ENCODE measurements around the gene IKZF5.

Gene IKZF5

DNA sequence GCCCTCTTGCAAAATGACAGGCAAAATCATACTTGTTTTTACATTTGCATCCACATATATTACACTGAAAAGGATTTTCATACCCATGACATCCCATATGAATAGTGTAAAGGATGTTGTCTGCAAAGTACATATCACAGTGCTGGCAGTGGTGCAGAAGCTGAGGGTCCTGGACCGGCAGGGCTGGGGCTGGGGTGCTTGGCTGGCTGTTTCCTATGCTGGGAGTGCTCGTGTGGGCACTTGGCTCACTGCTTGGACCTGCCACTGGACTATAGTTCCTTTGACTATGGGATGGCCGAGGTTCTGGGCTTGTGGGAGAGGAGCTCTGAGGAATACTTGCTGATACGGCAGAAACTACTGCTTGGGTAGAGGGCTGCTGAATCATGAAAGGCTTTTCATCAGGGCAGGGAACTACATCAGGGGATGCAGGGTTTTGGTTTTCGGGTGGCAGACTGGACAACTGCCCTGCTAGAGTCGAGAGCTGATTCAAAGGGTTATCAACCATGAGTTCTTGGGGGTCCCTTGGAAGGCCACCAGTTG, 14.7 kb downstream of the IKZF5 start:
- TF ChIP-seq, protein P1, sequence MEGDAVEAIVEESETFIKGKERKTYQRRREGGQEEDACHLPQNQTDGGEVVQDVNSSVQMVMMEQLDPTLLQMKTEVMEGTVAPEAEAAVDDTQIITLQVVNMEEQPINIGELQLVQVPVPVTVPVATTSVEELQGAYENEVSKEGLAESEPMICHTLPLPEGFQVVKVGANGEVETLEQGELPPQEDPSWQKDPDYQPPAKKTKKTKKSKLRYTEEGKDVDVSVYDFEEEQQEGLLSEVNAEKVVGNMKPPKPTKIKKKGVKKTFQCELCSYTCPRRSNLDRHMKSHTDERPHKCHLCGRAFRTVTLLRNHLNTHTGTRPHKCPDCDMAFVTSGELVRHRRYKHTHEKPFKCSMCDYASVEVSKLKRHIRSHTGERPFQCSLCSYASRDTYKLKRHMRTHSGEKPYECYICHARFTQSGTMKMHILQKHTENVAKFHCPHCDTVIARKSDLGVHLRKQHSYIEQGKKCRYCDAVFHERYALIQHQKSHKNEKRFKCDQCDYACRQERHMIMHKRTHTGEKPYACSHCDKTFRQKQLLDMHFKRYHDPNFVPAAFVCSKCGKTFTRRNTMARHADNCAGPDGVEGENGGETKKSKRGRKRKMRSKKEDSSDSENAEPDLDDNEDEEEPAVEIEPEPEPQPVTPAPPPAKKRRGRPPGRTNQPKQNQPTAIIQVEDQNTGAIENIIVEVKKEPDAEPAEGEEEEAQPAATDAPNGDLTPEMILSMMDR (IDR thresholded peaks at IDR 0.05; ENCODE audit: insufficient read depth, missing control alignments): no peak
- FAIRE-seq (no peak), DNase-seq (ENCODE audit: insufficient read length, low spot score) (no peak)

- TF ChIP-seq, protein P1 (IDR thresholded peaks at IDR 0.05; ENCODE audit: insufficient read depth, missing control alignments): no peak
- FAIRE-seq (no peak), DNase-seq (ENCODE audit: insufficient read length, low spot score) (no peak)
Measured at GRCh38 chr10:122992031-122992585, 16.5 kb downstream of the IKZF5 start.

- TF ChIP-seq, protein P1 (IDR thresholded peaks at IDR 0.05; ENCODE audit: insufficient read depth, missing control alignments): no peak
- no peak for FAIRE-seq
Measured at GRCh38 chr10:122990278-122990677, 18.3 kb downstream of the IKZF5 start.

GRCh38 chr10:122988501-122988900, 20.1 kb downstream of the IKZF5 start:
- FAIRE-seq: no peak
- no peak for DNase-seq (ENCODE audit: insufficient read length, low spot score)
- TF ChIP-seq, protein P1 (IDR thresholded peaks at IDR 0.05; ENCODE audit: insufficient read depth, missing control alignments): no peak

More at GRCh38 chr10:122990278-122990677, 18.3 kb downstream of the IKZF5 start:
- DNase-seq (ENCODE audit: insufficient read length, low spot score): no peak

- FAIRE-seq (no peak), DNase-seq (ENCODE audit: insufficient read length, low spot score) (no peak)
- TF ChIP-seq, protein P1 (IDR thresholded peaks at IDR 0.05; ENCODE audit: insufficient read depth, missing control alignments): no peak
Measured at GRCh38 chr10:122986335-122986734, 22.3 kb downstream of the IKZF5 start.

DNA sequence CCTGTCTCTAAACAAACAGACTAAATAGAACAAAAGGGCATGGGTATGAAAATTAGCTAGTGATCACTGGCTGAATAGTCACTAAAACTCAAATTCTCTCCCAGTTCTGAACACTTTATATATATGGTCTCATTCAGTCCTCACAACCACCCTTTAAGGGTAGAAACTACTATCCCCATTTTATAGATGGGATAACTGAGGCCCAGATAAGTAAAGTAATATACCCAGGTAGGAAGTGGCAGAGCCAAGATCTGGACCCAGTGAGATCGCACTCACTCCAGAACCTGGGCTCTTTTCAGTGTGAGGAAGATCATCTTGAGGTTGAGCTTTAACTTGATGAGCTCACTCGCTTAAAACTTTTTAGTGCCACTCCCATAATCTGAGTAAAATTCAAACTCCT, 23.9 kb downstream of the IKZF5 start:
- TF ChIP-seq, protein P1 (IDR thresholded peaks at IDR 0.05; ENCODE audit: insufficient read depth, missing control alignments): no peak
- FAIRE-seq (no peak), DNase-seq (ENCODE audit: insufficient read length, low spot score) (no peak)

DNA sequence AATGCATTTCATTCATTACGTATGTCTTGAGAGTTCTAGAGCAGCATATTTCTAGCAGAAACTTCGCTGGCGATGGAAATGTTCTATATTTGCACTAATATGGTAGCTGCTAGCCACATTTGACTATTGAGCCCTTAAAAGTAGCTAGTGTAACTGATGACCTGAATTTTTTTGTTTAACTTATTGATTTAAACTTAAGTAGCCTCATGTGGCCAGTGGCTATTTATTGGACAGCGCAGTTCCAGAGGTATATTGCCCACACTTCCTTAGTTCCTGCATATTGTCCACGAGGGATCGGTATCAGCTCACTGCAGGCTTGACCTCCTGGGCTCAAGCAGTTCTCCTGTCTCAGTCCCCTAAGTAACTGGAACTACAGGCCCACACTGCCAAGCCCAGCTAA, 24.7 kb downstream of the IKZF5 start:
- TF ChIP-seq, protein P1 (IDR thresholded peaks at IDR 0.05; ENCODE audit: insufficient read depth, missing control alignments): no peak
- DNase-seq (ENCODE audit: insufficient read length, low spot score) (no peak), FAIRE-seq (no peak)

All from D721Med (cell line).